Measurements from ENCODE around the gene PRKN.
"Not testable (repeated sequence)": the region's sequence is repeated elsewhere in the genome, so short reads cannot be mapped to it uniquely, and the experiment has no call there.

Gene PRKN

GRCh38 chr6:162532283-162533008 lies 195.1 kb downstream of the PRKN start:
- no peaks in the 10 kb centered on the region for H3K4me1 ChIP-seq (ENCODE audit: control insufficient read depth in 1 of 2, insufficient read depth in 2 of 2, low read length in 2 of 2)
- no peaks in the 10 kb centered on the region for H3K9me3 ChIP-seq (ENCODE audit: control insufficient read depth in 1 of 2, low read length in 2 of 2)
- no peaks in the 10 kb centered on the region for H3K27me3 ChIP-seq (ENCODE audit: low read depth, low read length)
- H3K36me3 ChIP-seq (ENCODE audit: control insufficient read depth in 1 of 2, insufficient read depth in 2 of 2, low read length in 2 of 2) = no peaks in the 10 kb centered on the region
- no peak overlapping the region for H3K4me3 ChIP-seq (ENCODE audit: low read depth in 1 of 2, low read length in 2 of 2)
- H3K27ac ChIP-seq (ENCODE audit: low read length) = no peak overlapping the region

GRCh38 chr6:162531391-162531790 lies 196.2 kb downstream of the PRKN start:
- H3K4me3 ChIP-seq (ENCODE audit: low read depth in 1 of 2, low read length in 2 of 2); H3K27ac ChIP-seq (ENCODE audit: low read length); H3K9me3 ChIP-seq (ENCODE audit: control insufficient read depth in 1 of 2, low read length in 2 of 2); H3K27me3 ChIP-seq (ENCODE audit: low read depth, low read length); H3K4me1 ChIP-seq (ENCODE audit: control insufficient read depth in 1 of 2, insufficient read depth in 2 of 2, low read length in 2 of 2); H3K36me3 ChIP-seq (ENCODE audit: control insufficient read depth in 1 of 2, insufficient read depth in 2 of 2, low read length in 2 of 2): not testable (repeated sequence)

GRCh38 chr6:162528538-162528937 lies 199.0 kb downstream of the PRKN start:
- Histone ChIP-seq H3K36me3 (ENCODE audit: control insufficient read depth in 1 of 2, insufficient read depth in 2 of 2, low read length in 2 of 2) (no peaks in the 10 kb centered on the region), H3K27me3 (ENCODE audit: low read depth, low read length) (no peaks in the 10 kb centered on the region), H3K4me3 (ENCODE audit: low read depth in 1 of 2, low read length in 2 of 2) (no peak overlapping the region), H3K27ac (ENCODE audit: low read length) (no peak overlapping the region), H3K4me1 (ENCODE audit: control insufficient read depth in 1 of 2, insufficient read depth in 2 of 2, low read length in 2 of 2) (no peaks in the 10 kb centered on the region), H3K9me3 (ENCODE audit: control insufficient read depth in 1 of 2, low read length in 2 of 2) (no peaks in the 10 kb centered on the region)

GRCh38 chr6:162526960-162527359 lies 200.6 kb downstream of the PRKN start:
- Histone ChIP-seq H3K9me3 (ENCODE audit: control insufficient read depth in 1 of 2, low read length in 2 of 2) (no peaks in the 10 kb centered on the region), H3K4me1 (ENCODE audit: control insufficient read depth in 1 of 2, insufficient read depth in 2 of 2, low read length in 2 of 2) (no peaks in the 10 kb centered on the region), H3K36me3 (ENCODE audit: control insufficient read depth in 1 of 2, insufficient read depth in 2 of 2, low read length in 2 of 2) (no peaks in the 10 kb centered on the region), H3K4me3 (ENCODE audit: low read depth in 1 of 2, low read length in 2 of 2) (no peak overlapping the region), H3K27me3 (ENCODE audit: low read depth, low read length) (no peaks in the 10 kb centered on the region), H3K27ac (ENCODE audit: low read length) (no peak overlapping the region)

GRCh38 chr6:162525181-162525580 lies 202.4 kb downstream of the PRKN start:
- H3K36me3 ChIP-seq (ENCODE audit: control insufficient read depth in 1 of 2, insufficient read depth in 2 of 2, low read length in 2 of 2) = no peaks in the 10 kb centered on the region
- H3K4me1 ChIP-seq (ENCODE audit: control insufficient read depth in 1 of 2, insufficient read depth in 2 of 2, low read length in 2 of 2) = no peaks in the 10 kb centered on the region
- H3K9me3 ChIP-seq (ENCODE audit: control insufficient read depth in 1 of 2, low read length in 2 of 2) = no peaks in the 10 kb centered on the region
- no peak overlapping the region for H3K4me3 ChIP-seq (ENCODE audit: low read depth in 1 of 2, low read length in 2 of 2)
- H3K27ac ChIP-seq (ENCODE audit: low read length) = no peak overlapping the region
- no peaks in the 10 kb centered on the region for H3K27me3 ChIP-seq (ENCODE audit: low read depth, low read length)

GRCh38 chr6:162512744-162513143 lies 214.8 kb downstream of the PRKN start:
- H3K36me3 ChIP-seq (ENCODE audit: control insufficient read depth in 1 of 2, insufficient read depth in 2 of 2, low read length in 2 of 2) = no peaks in the 10 kb centered on the region
- no peaks in the 10 kb centered on the region for H3K27me3 ChIP-seq (ENCODE audit: low read depth, low read length)
- no peak overlapping the region for H3K27ac ChIP-seq (ENCODE audit: low read length)
- peaks cover 0 to 5% of the 10 kb centered on the region in 2 donors for H3K4me1 ChIP-seq (ENCODE audit: control insufficient read depth in 1 of 2, insufficient read depth in 2 of 2, low read length in 2 of 2)
- no peak overlapping the region for H3K4me3 ChIP-seq (ENCODE audit: low read depth in 1 of 2, low read length in 2 of 2)
- no peaks in the 10 kb centered on the region for H3K9me3 ChIP-seq (ENCODE audit: control insufficient read depth in 1 of 2, low read length in 2 of 2)

- Histone ChIP-seq H3K4me3 (ENCODE audit: low read depth in 1 of 2, low read length in 2 of 2) (no peak overlapping the region), H3K9me3 (ENCODE audit: control insufficient read depth in 1 of 2, low read length in 2 of 2) (no peaks in the 10 kb centered on the region), H3K4me1 (ENCODE audit: control insufficient read depth in 1 of 2, insufficient read depth in 2 of 2, low read length in 2 of 2) (no peaks in the 10 kb centered on the region), H3K27me3 (ENCODE audit: low read depth, low read length) (no peaks in the 10 kb centered on the region), H3K27ac (ENCODE audit: low read length) (no peak overlapping the region), H3K36me3 (ENCODE audit: control insufficient read depth in 1 of 2, insufficient read depth in 2 of 2, low read length in 2 of 2) (no peaks in the 10 kb centered on the region)
Measured at GRCh38 chr6:162497389-162497788, 230.2 kb downstream of the PRKN start.

GRCh38 chr6:162493917-162494316 lies 233.6 kb downstream of the PRKN start:
- Histone ChIP-seq H3K36me3 (ENCODE audit: control insufficient read depth in 1 of 2, insufficient read depth in 2 of 2, low read length in 2 of 2) (no peaks in the 10 kb centered on the region), H3K9me3 (ENCODE audit: control insufficient read depth in 1 of 2, low read length in 2 of 2) (no peaks in the 10 kb centered on the region), H3K4me3 (ENCODE audit: low read depth in 1 of 2, low read length in 2 of 2) (no peak overlapping the region), H3K27me3 (ENCODE audit: low read depth, low read length) (no peaks in the 10 kb centered on the region), H3K27ac (ENCODE audit: low read length) (no peak overlapping the region), H3K4me1 (ENCODE audit: control insufficient read depth in 1 of 2, insufficient read depth in 2 of 2, low read length in 2 of 2) (no peaks in the 10 kb centered on the region)

GRCh38 chr6:162491637-162492036 lies 235.9 kb downstream of the PRKN start:
- H3K27ac ChIP-seq (ENCODE audit: low read length) = no peak overlapping the region

GRCh38 chr6:162489101-162489976 lies 238.2 kb downstream of the PRKN start:
- H3K4me3 ChIP-seq (ENCODE audit: low read depth in 1 of 2, low read length in 2 of 2) = no peak overlapping the region
- peaks cover 0 to 7% of the 10 kb centered on the region in 2 donors for H3K4me1 ChIP-seq (ENCODE audit: control insufficient read depth in 1 of 2, insufficient read depth in 2 of 2, low read length in 2 of 2)
- no peak overlapping the region for H3K27ac ChIP-seq (ENCODE audit: low read length)
- H3K36me3 ChIP-seq (ENCODE audit: control insufficient read depth in 1 of 2, insufficient read depth in 2 of 2, low read length in 2 of 2) = no peaks in the 10 kb centered on the region
- no peaks in the 10 kb centered on the region for H3K27me3 ChIP-seq (ENCODE audit: low read depth, low read length)
- H3K9me3 ChIP-seq (ENCODE audit: control insufficient read depth in 1 of 2, low read length in 2 of 2) = no peaks in the 10 kb centered on the region

More at GRCh38 chr6:162491637-162492036, 235.9 kb downstream of the PRKN start:
- Histone ChIP-seq H3K36me3 (ENCODE audit: control insufficient read depth in 1 of 2, insufficient read depth in 2 of 2, low read length in 2 of 2) (no peaks in the 10 kb centered on the region), H3K9me3 (ENCODE audit: control insufficient read depth in 1 of 2, low read length in 2 of 2) (no peaks in the 10 kb centered on the region), H3K4me3 (ENCODE audit: low read depth in 1 of 2, low read length in 2 of 2) (no peak overlapping the region), H3K27me3 (ENCODE audit: low read depth, low read length) (no peaks in the 10 kb centered on the region), H3K4me1 (ENCODE audit: control insufficient read depth in 1 of 2, insufficient read depth in 2 of 2, low read length in 2 of 2) (peaks cover 0 to 1% of the 10 kb centered on the region in 2 donors)

- H3K4me3 ChIP-seq (ENCODE audit: low read depth in 1 of 2, low read length in 2 of 2) = no peak overlapping the region
Measured at GRCh38 chr6:162488444-162488843, 239.1 kb downstream of the PRKN start.

More at GRCh38 chr6:162488444-162488843, 239.1 kb downstream of the PRKN start:
- H3K4me1 ChIP-seq (ENCODE audit: control insufficient read depth in 1 of 2, insufficient read depth in 2 of 2, low read length in 2 of 2) = peaks cover 0 to 7% of the 10 kb centered on the region in 2 donors
- no peaks in the 10 kb centered on the region for H3K9me3 ChIP-seq (ENCODE audit: control insufficient read depth in 1 of 2, low read length in 2 of 2)
- H3K27ac ChIP-seq (ENCODE audit: low read length) = no peak overlapping the region
- no peaks in the 10 kb centered on the region for H3K36me3 ChIP-seq (ENCODE audit: control insufficient read depth in 1 of 2, insufficient read depth in 2 of 2, low read length in 2 of 2)
- H3K27me3 ChIP-seq (ENCODE audit: low read depth, low read length) = no peaks in the 10 kb centered on the region
